ENCODE data around the gene TOMM20.
"Not testable (repeated sequence)": the region's sequence is repeated elsewhere in the genome, so short reads cannot be mapped to it uniquely, and the experiment has no call there.

TOMM20 gene

GRCh38 chr1:235128456-235129328 is at the start of gene TOMM20:
TSS of gene TOMM20 (minus strand) at chr1:235128837. CDS start at chr1:235128715, 122 bp downstream.
- peak; percentile 75 for DNase-seq (ENCODE audit: low read depth)

GRCh38 chr1:235176486-235176885 is 47.8 kb upstream of the TOMM20 start:
- DNase-seq (ENCODE audit: low read depth): no peak

GRCh38 chr1:235169986-235170385 is 41.3 kb upstream of the TOMM20 start:
- no peak for DNase-seq (ENCODE audit: low read depth)

GRCh38 chr1:235168375-235168774 is 39.7 kb upstream of the TOMM20 start:
- DNase-seq (ENCODE audit: low read depth): no peak

- no peak for DNase-seq (ENCODE audit: low read depth)
These were observed 33.2 kb upstream of the TOMM20 start for GRCh38 chr1:235161685-235162327.

GRCh38 chr1:235160957-235161684 is 32.5 kb upstream of the TOMM20 start, which contains the start of gene RBM34:
TSS of gene RBM34 (minus strand) at chr1:235161250. CDS start at chr1:235161226, 24 bp downstream.
- DNase-seq (ENCODE audit: low read depth): peak; percentile 84

GRCh38 chr1:235160383-235160956 is 31.8 kb upstream of the TOMM20 start:
- DNase-seq (ENCODE audit: low read depth): no peak

GRCh38 chr1:235159930-235160329 is 31.3 kb upstream of the TOMM20 start:
- not testable (repeated sequence) for DNase-seq (ENCODE audit: low read depth)

GRCh38 chr1:235159284-235159683 is 30.6 kb upstream of the TOMM20 start:
- DNase-seq (ENCODE audit: low read depth): not testable (repeated sequence)

GRCh38 chr1:235158680-235159079 is 30.0 kb upstream of the TOMM20 start:
- no peak for DNase-seq (ENCODE audit: low read depth)

GRCh38 chr1:235157150-235157549 is 28.5 kb upstream of the TOMM20 start:
- DNase-seq (ENCODE audit: low read depth): no peak

- DNase-seq (ENCODE audit: low read depth): no peak
These were observed 28.1 kb upstream of the TOMM20 start for GRCh38 chr1:235156740-235157139.

GRCh38 chr1:235156265-235156664 is 27.6 kb upstream of the TOMM20 start:
- no peak for DNase-seq (ENCODE audit: low read depth)

- no peak for DNase-seq (ENCODE audit: low read depth)
These were observed 23.6 kb upstream of the TOMM20 start for GRCh38 chr1:235152235-235152634.

- DNase-seq (ENCODE audit: low read depth): no peak
These were observed 22.4 kb upstream of the TOMM20 start for GRCh38 chr1:235151033-235151432.

- no peak for DNase-seq (ENCODE audit: low read depth)
These were observed 21.2 kb upstream of the TOMM20 start for GRCh38 chr1:235149824-235150223.

GRCh38 chr1:235147269-235147668 is 18.6 kb upstream of the TOMM20 start:
- DNase-seq (ENCODE audit: low read depth): no peak

- no peak for DNase-seq (ENCODE audit: low read depth)
These were observed 17.0 kb upstream of the TOMM20 start for GRCh38 chr1:235145639-235146038.

- no peak for DNase-seq (ENCODE audit: low read depth)
These were observed 14.4 kb upstream of the TOMM20 start for GRCh38 chr1:235142991-235143390.

GRCh38 chr1:235139315-235139714 is 10.7 kb upstream of the TOMM20 start:
- no peak for DNase-seq (ENCODE audit: low read depth)

- no peak for DNase-seq (ENCODE audit: low read depth)
These were observed 10.2 kb upstream of the TOMM20 start for GRCh38 chr1:235138821-235139220.

- no peak for DNase-seq (ENCODE audit: low read depth)
These were observed 7.5 kb upstream of the TOMM20 start for GRCh38 chr1:235136111-235136510.

Measured in stimulated activated CD8-positive, alpha-beta memory T cell treated with anti-CD3 and anti-CD28 coated beads, Interleukin-15, amount 100 ng/mL, for 1 hour (primary cell).